ENCODE measurements around the gene PLCXD1.
"Not testable (repeated sequence)": the region's sequence is repeated elsewhere in the genome, so short reads cannot be mapped to it uniquely, and the experiment has no call there.

The PLCXD1 gene

GRCh38 chrX:292900-293897, 12.0 kb downstream of the PLCXD1 start:
- no peak for DNase-seq (ENCODE audit: low spot score)

- DNase-seq (ENCODE audit: low spot score), result no peak
Observed at GRCh38 chrX:295136-295535, 14.0 kb downstream of the PLCXD1 start.

GRCh38 chrX:298993-299392, 17.8 kb downstream of the PLCXD1 start:
- DNase-seq (ENCODE audit: low spot score), result no peak

- DNase-seq (ENCODE audit: low spot score), result no peak
Observed at GRCh38 chrX:300334-300733, 19.2 kb downstream of the PLCXD1 start.

GRCh38 chrX:302975-303374, 21.8 kb downstream of the PLCXD1 start:
- no peak for DNase-seq (ENCODE audit: low spot score)

GRCh38 chrX:305781-306613, 24.8 kb downstream of the PLCXD1 start:
- DNase-seq (ENCODE audit: low spot score), result not testable (repeated sequence)

GRCh38 chrX:306614-307251, 25.6 kb downstream of the PLCXD1 start:
- DNase-seq (ENCODE audit: low spot score), result not testable (repeated sequence)

GRCh38 chrX:307261-308111, 26.3 kb downstream of the PLCXD1 start:
- no peak for DNase-seq (ENCODE audit: low spot score)

GRCh38 chrX:308821-309520, 27.8 kb downstream of the PLCXD1 start:
- no peak for DNase-seq (ENCODE audit: low spot score)

GRCh38 chrX:310621-311155, 29.5 kb downstream of the PLCXD1 start:
- no peak for DNase-seq (ENCODE audit: low spot score)

- no peak for DNase-seq (ENCODE audit: low spot score)
Observed at GRCh38 chrX:311156-312129, 30.3 kb downstream of the PLCXD1 start.

GRCh38 chrX:312621-313331, 31.6 kb downstream of the PLCXD1 start:
- DNase-seq (ENCODE audit: low spot score), result no peak

GRCh38 chrX:313546-313945, 32.4 kb downstream of the PLCXD1 start:
- DNase-seq (ENCODE audit: low spot score), result no peak

- no peak for DNase-seq (ENCODE audit: low spot score)
Observed at GRCh38 chrX:314049-314448, 32.9 kb downstream of the PLCXD1 start.

GRCh38 chrX:314781-315595, 33.8 kb downstream of the PLCXD1 start:
- DNase-seq (ENCODE audit: low spot score), result no peak

GRCh38 chrX:316351-317325, 35.5 kb downstream of the PLCXD1 start:
- no peak for DNase-seq (ENCODE audit: low spot score)

All from globus pallidus (tissue), 1 donor.